HepG2 (cell line): ENCODE data around the gene GRAMD1A. TPM values are rescaled to one million over a fixed set of nuclear protein-coding genes. Genes with fewer than 3 reads are reported as not detected.
A peak's percentile ranks its signal among the peaks of the same experiment; 100 is the strongest.

Experiments
- AFF4 ChIP-seq: sonication (generic); formaldehyde crosslinking; IDR thresholded peaks from 2 replicates; pipeline ENCODE4 v1.4.0; 2020; ENCODE audit warnings: missing genetic modification reagents
- ATF1 ChIP-seq: IDR thresholded peaks from 2 replicates; pipeline ENCODE4 v1.6.1; 2016; ENCODE audit warnings: mild to moderate bottlenecking, control low read depth
- ELF4 ChIP-seq: sonication (generic); formaldehyde crosslinking; IDR thresholded peaks from 2 replicates; pipeline ENCODE4 v1.5.0; 2020; ENCODE audit warnings: missing genetic modification reagents, mild to moderate bottlenecking, moderate library complexity, borderline replicate concordance
- LBX2 ChIP-seq: sonication (generic); formaldehyde crosslinking; IDR thresholded peaks from 2 replicates; pipeline ENCODE4 v1.5.0; 2020; ENCODE audit warnings: missing genetic modification reagents, mild to moderate bottlenecking, borderline replicate concordance
- MAFF ChIP-seq: IDR thresholded peaks from 2 replicates; pipeline ENCODE4 v1.6.1; 2011; ENCODE audit warnings: low read depth, low read length, improper control_type of control experiment
- TCF7 ChIP-seq: sonication (generic); IDR thresholded peaks from 2 replicates; pipeline ENCODE4 v1.6.1; 2016; ENCODE audit warnings: antibody characterized with exemption, low read depth
- THYN1 ChIP-seq: sonication (generic); formaldehyde crosslinking; IDR thresholded peaks from 2 replicates; pipeline ENCODE4 v1.8.1; 2023; ENCODE audit warnings: low read depth, mild to moderate bottlenecking, moderate library complexity, missing genetic modification reagents, borderline replicate concordance
- ZMYM3 ChIP-seq: sonication (generic); formaldehyde crosslinking; IDR thresholded peaks from 2 replicates; pipeline ENCODE4 v1.5.1; 2020; ENCODE audit warnings: mild to moderate bottlenecking, missing genetic modification reagents
- ZNF30 ChIP-seq: sonication (generic); formaldehyde crosslinking; IDR thresholded peaks from 2 replicates; pipeline ENCODE4 v1.5.0; 2020; ENCODE audit warnings: mild to moderate bottlenecking, missing genetic modification reagents
- ZNF33B ChIP-seq: sonication (generic); formaldehyde crosslinking; IDR thresholded peaks from 2 replicates; pipeline ENCODE4 v1.5.1; 2020; ENCODE audit warnings: mild to moderate bottlenecking, missing genetic modification reagents
- ZNF761 ChIP-seq: sonication (generic); formaldehyde crosslinking; conservative IDR thresholded peaks from 2 replicates; pipeline ENCODE4 v1.4.0; 2020; ENCODE audit warnings: mild to moderate bottlenecking, missing genetic modification reagents
- polyA plus RNA-seq, 8 experiments: library from polyadenylated mRNA; depleted of rRNA in 3 of 8; stranded (reverse) in 7 of 8; unstranded in 1 of 8; fragments of >200 nt; fragmentation: Illumina TruSeq in 4 of 8; extraction: Trizol in 4 of 8; gene quantifications; 2 replicates each; pipeline versions ENCODE4 v1.2.1 to v1.2.3, GENCODE V29; 2011 to 2016; ENCODE audit warnings: low read depth in 4 of 8, missing spikeins in 1 of 8, mixed read lengths in 1 of 8; ENCODE audit not compliant: insufficient read depth in 1 of 8
- total RNA-seq, 5 experiments: library from RNA; depleted of rRNA; stranded (reverse); fragments of >200 nt; fragmentation: Illumina TruSeq; extraction: Trizol; gene quantifications; 2 replicates each; pipeline ENCODE4 v1.2.3, GENCODE V29; 2016; ENCODE audit warnings: low read depth in 1 of 5
- TF ChIP-seq, protein P1 (sequence below): sonication (generic); formaldehyde crosslinking; IDR thresholded peaks from 2 replicates; pipeline ENCODE4 v1.8.0; 2022; ENCODE audit warnings: missing genetic modification reagents, mild to moderate bottlenecking, inconsistent platforms, borderline replicate concordance
- TF ChIP-seq, protein P2 (sequence below): IDR thresholded peaks from 2 replicates; pipeline ENCODE4 v1.6.1; 2016; ENCODE audit warnings: missing compliant biosample characterization, missing genetic modification reagents, borderline replicate concordance
- TF ChIP-seq, protein P3 (sequence below): sonication (generic); formaldehyde crosslinking; IDR thresholded peaks from 2 replicates; pipeline ENCODE4 v1.9.0; 2021; ENCODE audit warnings: mild to moderate bottlenecking, missing genetic modification reagents

The GRAMD1A gene
- total and polyA plus RNA-seq, 2 of the 13 experiments (the other 11 are each of a cell fraction or from before 2014, with no cell fraction given) = 14.7 to 181 TPM

DNA sequence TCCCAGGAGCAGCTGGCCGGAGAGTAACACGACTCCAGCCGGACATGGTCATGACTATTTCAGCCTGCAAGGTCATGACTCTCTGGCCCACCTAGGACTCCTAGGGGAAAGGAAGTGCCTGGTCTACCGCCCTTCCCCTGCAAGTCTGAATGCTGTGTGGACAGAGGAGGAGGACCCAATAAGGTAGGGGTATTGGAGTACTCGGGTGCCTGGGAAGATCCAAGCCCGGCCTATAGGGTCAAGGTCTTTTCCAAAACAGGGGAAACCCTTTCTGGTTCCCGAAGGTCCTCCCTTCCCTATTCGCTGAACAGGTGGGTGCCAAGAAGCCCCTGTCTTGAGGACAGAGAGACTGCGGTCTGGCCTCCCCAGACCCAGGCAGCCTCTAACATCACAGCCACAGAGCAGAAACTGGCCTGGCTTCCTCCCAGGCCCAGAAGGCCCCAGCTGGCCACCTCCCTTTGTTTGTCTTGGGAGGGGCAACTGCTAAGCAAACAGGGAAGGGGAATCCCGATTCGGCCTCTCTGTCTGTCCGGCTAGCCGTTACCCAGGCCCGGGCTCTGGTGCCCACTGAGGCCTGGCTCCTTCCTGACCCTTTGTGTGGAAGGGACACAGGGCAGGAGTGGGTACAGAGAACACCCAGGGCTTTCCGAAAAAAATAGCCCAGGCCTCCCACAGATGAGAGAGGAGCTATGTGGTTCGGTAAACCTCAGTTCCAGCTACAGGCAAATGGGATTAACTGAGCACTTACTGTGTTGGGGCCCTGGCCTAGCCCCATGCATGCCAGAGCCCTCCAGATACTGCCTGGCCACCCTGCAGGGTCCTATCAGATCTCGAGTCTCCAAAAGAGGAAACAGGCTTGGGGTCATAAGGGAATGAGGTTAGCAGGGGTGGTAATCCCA, 5.2 kb upstream of the GRAMD1A start (continued):
- TF ChIP-seq, protein P1, sequence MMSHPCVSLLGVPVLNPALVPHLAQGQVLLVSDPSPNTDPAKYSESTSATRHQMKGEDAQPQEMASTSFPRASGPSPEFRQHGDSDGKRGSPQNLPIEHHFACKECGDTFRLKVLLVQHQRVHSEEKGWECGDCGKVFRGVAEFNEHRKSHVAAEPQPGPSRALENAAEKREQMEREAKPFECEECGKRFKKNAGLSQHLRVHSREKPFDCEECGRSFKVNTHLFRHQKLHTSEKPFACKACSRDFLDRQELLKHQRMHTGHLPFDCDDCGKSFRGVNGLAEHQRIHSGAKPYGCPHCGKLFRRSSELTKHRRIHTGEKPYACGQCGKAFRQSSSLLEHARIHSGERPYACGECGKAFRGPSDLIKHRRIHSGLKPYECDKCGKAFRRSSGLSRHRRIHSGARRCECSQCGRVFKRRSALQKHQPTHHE = no peak
- TF ChIP-seq ZNF761 (CRISPR knock-in tag) = peak; percentile 17; the same call in 1 of the 2 replicates
- TF ChIP-seq THYN1 (CRISPR knock-in tag) = no peak
- no peak for TF ChIP-seq LBX2 (CRISPR knock-in tag)
- no peak for TF ChIP-seq AFF4 (CRISPR knock-in tag)
- TF ChIP-seq, protein P2, sequence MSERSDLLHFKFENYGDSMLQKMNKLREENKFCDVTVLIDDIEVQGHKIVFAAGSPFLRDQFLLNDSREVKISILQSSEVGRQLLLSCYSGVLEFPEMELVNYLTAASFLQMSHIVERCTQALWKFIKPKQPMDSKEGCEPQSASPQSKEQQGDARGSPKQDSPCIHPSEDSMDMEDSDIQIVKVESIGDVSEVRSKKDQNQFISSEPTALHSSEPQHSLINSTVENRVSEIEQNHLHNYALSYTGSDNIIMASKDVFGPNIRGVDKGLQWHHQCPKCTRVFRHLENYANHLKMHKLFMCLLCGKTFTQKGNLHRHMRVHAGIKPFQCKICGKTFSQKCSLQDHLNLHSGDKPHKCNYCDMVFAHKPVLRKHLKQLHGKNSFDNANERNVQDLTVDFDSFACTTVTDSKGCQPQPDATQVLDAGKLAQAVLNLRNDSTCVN (CRISPR knock-in tag) = peak; percentile 67; the same call in 1 of the 2 replicates
- TF ChIP-seq TCF7 = peak; percentile 58
- no peak for TF ChIP-seq ZNF30 (CRISPR knock-in tag)
- no peak for TF ChIP-seq MAFF
- no peak for TF ChIP-seq ZNF33B (CRISPR knock-in tag)
- no peak for TF ChIP-seq ATF1 (CRISPR knock-in tag)
- TF ChIP-seq ELF4 (CRISPR knock-in tag) = peak; percentile 63; the same call in 1 of the 2 replicates
- TF ChIP-seq, protein P3, sequence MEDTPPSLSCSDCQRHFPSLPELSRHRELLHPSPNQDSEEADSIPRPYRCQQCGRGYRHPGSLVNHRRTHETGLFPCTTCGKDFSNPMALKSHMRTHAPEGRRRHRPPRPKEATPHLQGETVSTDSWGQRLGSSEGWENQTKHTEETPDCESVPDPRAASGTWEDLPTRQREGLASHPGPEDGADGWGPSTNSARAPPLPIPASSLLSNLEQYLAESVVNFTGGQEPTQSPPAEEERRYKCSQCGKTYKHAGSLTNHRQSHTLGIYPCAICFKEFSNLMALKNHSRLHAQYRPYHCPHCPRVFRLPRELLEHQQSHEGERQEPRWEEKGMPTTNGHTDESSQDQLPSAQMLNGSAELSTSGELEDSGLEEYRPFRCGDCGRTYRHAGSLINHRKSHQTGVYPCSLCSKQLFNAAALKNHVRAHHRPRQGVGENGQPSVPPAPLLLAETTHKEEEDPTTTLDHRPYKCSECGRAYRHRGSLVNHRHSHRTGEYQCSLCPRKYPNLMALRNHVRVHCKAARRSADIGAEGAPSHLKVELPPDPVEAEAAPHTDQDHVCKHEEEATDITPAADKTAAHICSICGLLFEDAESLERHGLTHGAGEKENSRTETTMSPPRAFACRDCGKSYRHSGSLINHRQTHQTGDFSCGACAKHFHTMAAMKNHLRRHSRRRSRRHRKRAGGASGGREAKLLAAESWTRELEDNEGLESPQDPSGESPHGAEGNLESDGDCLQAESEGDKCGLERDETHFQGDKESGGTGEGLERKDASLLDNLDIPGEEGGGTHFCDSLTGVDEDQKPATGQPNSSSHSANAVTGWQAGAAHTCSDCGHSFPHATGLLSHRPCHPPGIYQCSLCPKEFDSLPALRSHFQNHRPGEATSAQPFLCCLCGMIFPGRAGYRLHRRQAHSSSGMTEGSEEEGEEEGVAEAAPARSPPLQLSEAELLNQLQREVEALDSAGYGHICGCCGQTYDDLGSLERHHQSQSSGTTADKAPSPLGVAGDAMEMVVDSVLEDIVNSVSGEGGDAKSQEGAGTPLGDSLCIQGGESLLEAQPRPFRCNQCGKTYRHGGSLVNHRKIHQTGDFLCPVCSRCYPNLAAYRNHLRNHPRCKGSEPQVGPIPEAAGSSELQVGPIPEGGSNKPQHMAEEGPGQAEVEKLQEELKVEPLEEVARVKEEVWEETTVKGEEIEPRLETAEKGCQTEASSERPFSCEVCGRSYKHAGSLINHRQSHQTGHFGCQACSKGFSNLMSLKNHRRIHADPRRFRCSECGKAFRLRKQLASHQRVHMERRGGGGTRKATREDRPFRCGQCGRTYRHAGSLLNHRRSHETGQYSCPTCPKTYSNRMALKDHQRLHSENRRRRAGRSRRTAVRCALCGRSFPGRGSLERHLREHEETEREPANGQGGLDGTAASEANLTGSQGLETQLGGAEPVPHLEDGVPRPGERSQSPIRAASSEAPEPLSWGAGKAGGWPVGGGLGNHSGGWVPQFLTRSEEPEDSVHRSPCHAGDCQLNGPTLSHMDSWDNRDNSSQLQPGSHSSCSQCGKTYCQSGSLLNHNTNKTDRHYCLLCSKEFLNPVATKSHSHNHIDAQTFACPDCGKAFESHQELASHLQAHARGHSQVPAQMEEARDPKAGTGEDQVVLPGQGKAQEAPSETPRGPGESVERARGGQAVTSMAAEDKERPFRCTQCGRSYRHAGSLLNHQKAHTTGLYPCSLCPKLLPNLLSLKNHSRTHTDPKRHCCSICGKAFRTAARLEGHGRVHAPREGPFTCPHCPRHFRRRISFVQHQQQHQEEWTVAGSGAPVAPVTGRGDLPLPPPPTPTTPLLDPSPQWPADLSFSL (CRISPR knock-in tag) = no peak; the same call in 1 of the 2 replicates
- peak; percentile 50; the same call in 1 of the 2 replicates for TF ChIP-seq ZMYM3
